HepG2 (cell line): ENCODE measurements around the gene DRAXIN. TPM values are rescaled to one million over a fixed set of nuclear protein-coding genes. Genes with fewer than 3 reads are reported as not detected.

Source experiments
- CBFB ChIP-seq: sonication (generic); formaldehyde crosslinking; IDR thresholded peaks from 2 replicates; pipeline ENCODE4 v1.4.0; 2020; ENCODE audit warnings: missing genetic modification reagents
- MAFF ChIP-seq: IDR thresholded peaks from 2 replicates; pipeline ENCODE4 v1.6.1; 2011; ENCODE audit warnings: low read depth, low read length, improper control_type of control experiment
- polyA plus RNA-seq, 8 experiments: library from polyadenylated mRNA; depleted of rRNA in 3 of 8; stranded (reverse) in 7 of 8; unstranded in 1 of 8; fragments of >200 nt; fragmentation: Illumina TruSeq in 4 of 8; extraction: Trizol in 4 of 8; gene quantifications; 2 replicates each; pipeline versions ENCODE4 v1.2.1 to v1.2.3, GENCODE V29; 2011 to 2016; ENCODE audit warnings: low read depth in 4 of 8, missing spikeins in 1 of 8, mixed read lengths in 1 of 8; ENCODE audit not compliant: insufficient read depth in 1 of 8
- total RNA-seq, 5 experiments: library from RNA; depleted of rRNA; stranded (reverse); fragments of >200 nt; fragmentation: Illumina TruSeq; extraction: Trizol; gene quantifications; 2 replicates each; pipeline ENCODE4 v1.2.3, GENCODE V29; 2016; ENCODE audit warnings: low read depth in 1 of 5
- TF ChIP-seq, protein P1 (sequence below): sonication (generic); formaldehyde crosslinking; IDR thresholded peaks from 2 replicates; pipeline ENCODE4 v1.8.0; 2022; ENCODE audit warnings: mild to moderate bottlenecking, missing genetic modification reagents; ENCODE audit not compliant: insufficient replicate concordance
- TF ChIP-seq, protein P2 (sequence below): sonication (generic); formaldehyde crosslinking; conservative IDR thresholded peaks from 2 replicates; pipeline ENCODE4 v1.8.0; 2022; ENCODE audit warnings: mild to moderate bottlenecking, moderate library complexity, missing genetic modification reagents
- TF ChIP-seq, protein P3 (sequence below): sonication (generic); formaldehyde crosslinking; IDR thresholded peaks from 2 replicates; pipeline ENCODE4 v1.5.1; 2020; ENCODE audit warnings: mild to moderate bottlenecking, missing genetic modification reagents, moderate library complexity
- TF ChIP-seq, protein P4 (sequence below): sonication (generic); formaldehyde crosslinking; IDR thresholded peaks from 2 replicates; pipeline ENCODE4 v1.9.0; 2022; ENCODE audit warnings: missing genetic modification reagents, mild to moderate bottlenecking, borderline replicate concordance

DRAXIN gene
- total and polyA plus RNA-seq, 2 of the 13 experiments (the other 11 are each of a cell fraction or from before 2014, with no cell fraction given), result 0.02 TPM; not detected in 1

DNA sequence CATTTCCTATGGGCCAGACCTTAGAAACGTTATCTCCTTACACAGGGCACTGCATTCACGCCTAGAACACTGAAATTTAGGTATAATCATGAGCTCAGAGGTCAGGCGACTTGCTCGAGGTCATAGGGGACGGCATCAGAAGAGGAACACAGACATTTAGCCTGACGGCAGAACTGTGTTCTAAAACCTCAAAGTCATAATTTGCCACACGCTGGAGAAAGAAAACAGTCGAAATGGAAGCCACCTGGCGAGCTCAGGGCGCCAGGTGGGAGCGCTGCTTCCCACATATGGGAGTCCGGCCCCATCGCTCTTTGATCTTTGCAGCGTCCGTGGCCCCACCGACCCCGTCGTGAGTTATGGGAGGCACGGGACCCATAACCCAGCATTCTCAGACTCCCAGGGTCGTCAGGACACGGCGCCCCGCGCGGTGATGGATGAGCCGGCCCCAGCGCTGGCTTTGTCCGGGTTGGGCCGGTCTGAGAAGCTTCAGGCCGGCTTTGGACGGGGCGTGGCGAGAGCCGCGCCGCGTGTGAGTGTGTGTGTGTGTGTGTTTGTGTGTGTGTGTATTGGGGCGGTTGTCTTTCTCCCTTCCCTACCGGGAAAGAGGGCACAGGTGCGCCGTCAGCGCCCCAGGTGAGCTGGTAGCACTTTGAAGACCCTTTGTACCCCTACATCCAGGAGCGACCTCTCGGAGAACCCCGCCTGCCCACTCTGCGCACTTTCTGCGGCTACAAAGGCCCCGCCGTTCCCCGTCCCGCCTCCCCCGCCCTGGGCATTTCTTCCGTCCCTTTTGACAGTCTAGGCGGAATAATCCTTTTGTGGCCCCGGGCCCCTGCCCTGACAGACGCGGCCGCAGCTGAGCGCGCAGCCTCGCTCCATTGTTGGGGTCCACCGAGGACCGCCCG is 861 bp upstream of the DRAXIN start (continued):
- TF ChIP-seq, protein P1, sequence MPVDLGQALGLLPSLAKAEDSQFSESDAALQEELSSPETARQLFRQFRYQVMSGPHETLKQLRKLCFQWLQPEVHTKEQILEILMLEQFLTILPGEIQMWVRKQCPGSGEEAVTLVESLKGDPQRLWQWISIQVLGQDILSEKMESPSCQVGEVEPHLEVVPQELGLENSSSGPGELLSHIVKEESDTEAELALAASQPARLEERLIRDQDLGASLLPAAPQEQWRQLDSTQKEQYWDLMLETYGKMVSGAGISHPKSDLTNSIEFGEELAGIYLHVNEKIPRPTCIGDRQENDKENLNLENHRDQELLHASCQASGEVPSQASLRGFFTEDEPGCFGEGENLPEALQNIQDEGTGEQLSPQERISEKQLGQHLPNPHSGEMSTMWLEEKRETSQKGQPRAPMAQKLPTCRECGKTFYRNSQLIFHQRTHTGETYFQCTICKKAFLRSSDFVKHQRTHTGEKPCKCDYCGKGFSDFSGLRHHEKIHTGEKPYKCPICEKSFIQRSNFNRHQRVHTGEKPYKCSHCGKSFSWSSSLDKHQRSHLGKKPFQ, result no peak
- TF ChIP-seq CBFB, result no peak
- TF ChIP-seq, protein P2, sequence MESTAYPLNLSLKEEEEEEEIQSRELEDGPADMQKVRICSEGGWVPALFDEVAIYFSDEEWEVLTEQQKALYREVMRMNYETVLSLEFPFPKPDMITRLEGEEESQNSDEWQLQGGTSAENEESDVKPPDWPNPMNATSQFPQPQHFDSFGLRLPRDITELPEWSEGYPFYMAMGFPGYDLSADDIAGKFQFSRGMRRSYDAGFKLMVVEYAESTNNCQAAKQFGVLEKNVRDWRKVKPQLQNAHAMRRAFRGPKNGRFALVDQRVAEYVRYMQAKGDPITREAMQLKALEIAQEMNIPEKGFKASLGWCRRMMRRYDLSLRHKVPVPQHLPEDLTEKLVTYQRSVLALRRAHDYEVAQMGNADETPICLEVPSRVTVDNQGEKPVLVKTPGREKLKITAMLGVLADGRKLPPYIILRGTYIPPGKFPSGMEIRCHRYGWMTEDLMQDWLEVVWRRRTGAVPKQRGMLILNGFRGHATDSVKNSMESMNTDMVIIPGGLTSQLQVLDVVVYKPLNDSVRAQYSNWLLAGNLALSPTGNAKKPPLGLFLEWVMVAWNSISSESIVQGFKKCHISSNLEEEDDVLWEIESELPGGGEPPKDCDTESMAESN (CRISPR knock-in tag), result 0 out of 2 replicates have a peak, but pooled peaks have one; percentile 14
- TF ChIP-seq, protein P3, sequence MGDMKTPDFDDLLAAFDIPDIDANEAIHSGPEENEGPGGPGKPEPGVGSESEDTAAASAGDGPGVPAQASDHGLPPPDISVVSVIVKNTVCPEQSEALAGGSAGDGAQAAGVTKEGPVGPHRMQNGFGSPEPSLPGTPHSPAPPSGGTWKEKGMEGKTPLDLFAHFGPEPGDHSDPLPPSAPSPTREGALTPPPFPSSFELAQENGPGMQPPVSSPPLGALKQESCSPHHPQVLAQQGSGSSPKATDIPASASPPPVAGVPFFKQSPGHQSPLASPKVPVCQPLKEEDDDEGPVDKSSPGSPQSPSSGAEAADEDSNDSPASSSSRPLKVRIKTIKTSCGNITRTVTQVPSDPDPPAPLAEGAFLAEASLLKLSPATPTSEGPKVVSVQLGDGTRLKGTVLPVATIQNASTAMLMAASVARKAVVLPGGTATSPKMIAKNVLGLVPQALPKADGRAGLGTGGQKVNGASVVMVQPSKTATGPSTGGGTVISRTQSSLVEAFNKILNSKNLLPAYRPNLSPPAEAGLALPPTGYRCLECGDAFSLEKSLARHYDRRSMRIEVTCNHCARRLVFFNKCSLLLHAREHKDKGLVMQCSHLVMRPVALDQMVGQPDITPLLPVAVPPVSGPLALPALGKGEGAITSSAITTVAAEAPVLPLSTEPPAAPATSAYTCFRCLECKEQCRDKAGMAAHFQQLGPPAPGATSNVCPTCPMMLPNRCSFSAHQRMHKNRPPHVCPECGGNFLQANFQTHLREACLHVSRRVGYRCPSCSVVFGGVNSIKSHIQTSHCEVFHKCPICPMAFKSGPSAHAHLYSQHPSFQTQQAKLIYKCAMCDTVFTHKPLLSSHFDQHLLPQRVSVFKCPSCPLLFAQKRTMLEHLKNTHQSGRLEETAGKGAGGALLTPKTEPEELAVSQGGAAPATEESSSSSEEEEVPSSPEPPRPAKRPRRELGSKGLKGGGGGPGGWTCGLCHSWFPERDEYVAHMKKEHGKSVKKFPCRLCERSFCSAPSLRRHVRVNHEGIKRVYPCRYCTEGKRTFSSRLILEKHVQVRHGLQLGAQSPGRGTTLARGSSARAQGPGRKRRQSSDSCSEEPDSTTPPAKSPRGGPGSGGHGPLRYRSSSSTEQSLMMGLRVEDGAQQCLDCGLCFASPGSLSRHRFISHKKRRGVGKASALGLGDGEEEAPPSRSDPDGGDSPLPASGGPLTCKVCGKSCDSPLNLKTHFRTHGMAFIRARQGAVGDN (CRISPR knock-in tag), result 0 out of 2 replicates have a peak, but pooled peaks have one; percentile 19
- TF ChIP-seq, protein P4, sequence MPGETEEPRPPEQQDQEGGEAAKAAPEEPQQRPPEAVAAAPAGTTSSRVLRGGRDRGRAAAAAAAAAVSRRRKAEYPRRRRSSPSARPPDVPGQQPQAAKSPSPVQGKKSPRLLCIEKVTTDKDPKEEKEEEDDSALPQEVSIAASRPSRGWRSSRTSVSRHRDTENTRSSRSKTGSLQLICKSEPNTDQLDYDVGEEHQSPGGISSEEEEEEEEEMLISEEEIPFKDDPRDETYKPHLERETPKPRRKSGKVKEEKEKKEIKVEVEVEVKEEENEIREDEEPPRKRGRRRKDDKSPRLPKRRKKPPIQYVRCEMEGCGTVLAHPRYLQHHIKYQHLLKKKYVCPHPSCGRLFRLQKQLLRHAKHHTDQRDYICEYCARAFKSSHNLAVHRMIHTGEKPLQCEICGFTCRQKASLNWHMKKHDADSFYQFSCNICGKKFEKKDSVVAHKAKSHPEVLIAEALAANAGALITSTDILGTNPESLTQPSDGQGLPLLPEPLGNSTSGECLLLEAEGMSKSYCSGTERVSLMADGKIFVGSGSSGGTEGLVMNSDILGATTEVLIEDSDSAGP (CRISPR knock-in tag), result no peak
- no peak for TF ChIP-seq MAFF
